GM23338 (cell line): ENCODE data around the gene APP. TPM values are rescaled to one million over a fixed set of nuclear protein-coding genes. Genes with fewer than 3 reads are reported as not detected.

Experiments
- ATAC-seq: fragments of 200-7000 bp; cut with Tn5 transposase; 3 replicates; pipeline ENCODE4 v1.9.1; 2020
- DNase-seq: peaks from one replicate; pipeline ENCODE4 v3.0.0-alpha.2; 2015; ENCODE audit warnings: low spot score
- H2AFZ ChIP-seq: fragments of 200-600 bp; sonication (generic); 2 replicates; pipeline ENCODE4 v1.8.0; 2016; ENCODE audit warnings: antibody characterized with exemption, mild to moderate bottlenecking, moderate library complexity
- H3F3A ChIP-seq: fragments of 200-600 bp; sonication (generic); replicated peaks from 2 replicates; pipeline ENCODE4 v1.8.0; 2017; ENCODE audit warnings: antibody characterized with exemption, mixed run types, low read depth
- H3K27ac ChIP-seq: fragments of 200-600 bp; sonication (generic); 2 replicates; pipeline ENCODE4 v1.6.1; 2016; ENCODE audit warnings: low read depth
- H3K27me3 ChIP-seq: fragments of 200-600 bp; sonication (generic); 2 replicates; pipeline ENCODE4 v1.8.0; 2016; ENCODE audit warnings: mild to moderate bottlenecking, mixed run types, moderate library complexity; ENCODE audit not compliant: insufficient read depth
- H3K36me3 ChIP-seq: fragments of 200-600 bp; sonication (generic); 2 replicates; pipeline ENCODE4 v1.8.0; 2016; ENCODE audit warnings: mild to moderate bottlenecking; ENCODE audit not compliant: insufficient read depth
- H3K4me1 ChIP-seq: fragments of 200-600 bp; sonication (generic); 2 replicates; pipeline ENCODE4 v1.8.0; 2016; ENCODE audit warnings: mild to moderate bottlenecking, moderate library complexity; ENCODE audit not compliant: insufficient read depth
- H3K4me2 ChIP-seq: fragments of 200-600 bp; sonication (generic); 2 replicates; pipeline ENCODE4 v1.7.1; 2017; ENCODE audit warnings: mixed run types
- H3K4me3 ChIP-seq: fragments of 200-600 bp; sonication (generic); 2 replicates; pipeline ENCODE4 v1.6.1; 2016; ENCODE audit warnings: mixed run types
- H3K79me2 ChIP-seq: fragments of 200-600 bp; sonication (generic); replicated peaks from 2 replicates; pipeline ENCODE4 v1.8.0; 2017; ENCODE audit warnings: mild to moderate bottlenecking; ENCODE audit not compliant: insufficient read depth
- H3K9me2 ChIP-seq: fragments of 200-600 bp; sonication (generic); 2 replicates; pipeline ENCODE4 v1.8.0; 2017; ENCODE audit not compliant: insufficient read depth
- H4K20me1 ChIP-seq: fragments of 200-600 bp; sonication (generic); replicated peaks from 2 replicates; pipeline ENCODE4 v1.8.0; 2017; ENCODE audit warnings: mild to moderate bottlenecking; ENCODE audit not compliant: insufficient read depth
- H3K27ac Mint-ChIP-seq: 2 replicates; pipeline ENCODE4 v1.8.0; 2020; ENCODE audit warnings: inconsistent platforms, mild to moderate bottlenecking, moderate library complexity, mixed read lengths
- H3K27me3 Mint-ChIP-seq: 3 replicates; pipeline ENCODE4 v1.8.0; 2022; ENCODE audit warnings: low read depth, mild to moderate bottlenecking, moderate library complexity, mixed read lengths, inconsistent platforms; ENCODE audit not compliant: insufficient read depth, poor library complexity
- H3K36me3 Mint-ChIP-seq: 3 replicates; pipeline ENCODE4 v1.8.0; 2021; ENCODE audit warnings: low read depth, mild to moderate bottlenecking, inconsistent platforms, moderate library complexity, mixed read lengths
- H3K4me1 Mint-ChIP-seq: 3 replicates; pipeline ENCODE4 v1.8.0; 2020; ENCODE audit warnings: mild to moderate bottlenecking, inconsistent platforms, mixed read lengths
- H3K4me3 Mint-ChIP-seq: 3 replicates; pipeline ENCODE4 v1.8.0; 2021; ENCODE audit warnings: moderate library complexity, mild to moderate bottlenecking, inconsistent platforms, mixed read lengths
- H3K9me3 Mint-ChIP-seq: 3 replicates; pipeline ENCODE4 v1.8.0; 2020; ENCODE audit warnings: moderate library complexity, mild to moderate bottlenecking, inconsistent platforms, mixed read lengths
- CREB1 ChIP-seq: fragments of 250-450 bp; sonication (Bioruptor Pico); IDR thresholded peaks from 2 replicates; pipeline ENCODE4 v1.5.0; 2020; ENCODE audit warnings: low read depth, mild to moderate bottlenecking, moderate library complexity
- ETS1 ChIP-seq: IDR thresholded peaks from 2 replicates; pipeline ENCODE4 v1.6.1; 2016; ENCODE audit warnings: antibody characterized with exemption
- EZH2phosphoT487 ChIP-seq: fragments of 200-600 bp; sonication (generic); IDR thresholded peaks from one replicate; pipeline ENCODE4 v1.8.1; 2018; ENCODE audit warnings: antibody characterized with exemption; ENCODE audit not compliant: unreplicated experiment
- JUNB ChIP-seq: IDR thresholded peaks from one replicate; pipeline ENCODE4 v1.6.1; 2016; ENCODE audit warnings: antibody characterized with exemption; ENCODE audit not compliant: unreplicated experiment
- NANOG ChIP-seq: IDR thresholded peaks from 2 replicates; pipeline ENCODE4 v1.6.1; 2016; ENCODE audit warnings: antibody characterized with exemption, borderline replicate concordance
- POLR2AphosphoS5 ChIP-seq: IDR thresholded peaks from 2 replicates; pipeline ENCODE4 v1.6.1; 2016; ENCODE audit warnings: antibody characterized with exemption, low read depth
- STAT1 ChIP-seq: IDR thresholded peaks from one replicate; pipeline ENCODE4 v1.6.1; 2016; ENCODE audit warnings: antibody characterized with exemption; ENCODE audit not compliant: unreplicated experiment
- ZNF114 ChIP-seq: fragments of 250-450 bp; sonication (Bioruptor Pico); IDR thresholded peaks from 2 replicates; pipeline ENCODE4 v1.5.0; 2020; ENCODE audit warnings: mild to moderate bottlenecking, moderate library complexity
- ZNF331 ChIP-seq: fragments of 250-450 bp; sonication (Bioruptor Pico); IDR thresholded peaks from 2 replicates; pipeline ENCODE4 v1.5.0; 2020; ENCODE audit warnings: low read depth, mild to moderate bottlenecking, moderate library complexity
- ZNF462 ChIP-seq: fragments of 250-450 bp; sonication (Bioruptor Pico); IDR thresholded peaks from 2 replicates; pipeline ENCODE4 v1.5.0; 2020; ENCODE audit warnings: mild to moderate bottlenecking, moderate library complexity
- polyA plus RNA-seq: library from polyadenylated mRNA; unstranded; fragments of >200 nt; fragmentation: Nextera tagmentation; extraction: Ambion mirVana; gene quantifications from 2 replicates; pipeline ENCODE4 v1.2.1, GENCODE V29; 2016
- total RNA-seq: library from RNA; depleted of rRNA; stranded (reverse); fragments of >200 nt; shearing (Covaris generic); gene quantifications from 2 replicates; pipeline ENCODE4 v1.2.3, GENCODE V29; 2014

APP gene
- total and polyA plus RNA-seq, 2 experiments from 2014 or later: 69.4 to 444 TPM

- no peak overlapping the region; the same call in 1 of the 2 replicates for H3K27ac ChIP-seq
- peaks cover 6% of the 10 kb centered on the region for H3K27me3 Mint-ChIP-seq
- ATAC-seq (no peak), DNase-seq (no peak)
- H3K27me3 ChIP-seq: no peaks in the 10 kb centered on the region
- no peak overlapping the region for H3K27ac Mint-ChIP-seq
- no peaks in the 10 kb centered on the region for H3K4me1 ChIP-seq
- H4K20me1 ChIP-seq: 0 out of 2 replicates have a peak, but pooled peaks cover 2% of the 10 kb centered on the region
- H3K9me3 Mint-ChIP-seq: no peaks in the 10 kb centered on the region; the same call in 2 of the 3 replicates
- no peak overlapping the region for H3K4me3 Mint-ChIP-seq
- H3K9me2 ChIP-seq: no peaks in the 10 kb centered on the region
- H3K79me2 ChIP-seq: peaks cover 19% of the 10 kb centered on the region
- H3K4me1 Mint-ChIP-seq: peaks cover 8% of the 10 kb centered on the region
- H3K4me3 ChIP-seq: no peak overlapping the region
- no peak overlapping the region for H2AFZ ChIP-seq
- no peaks in the 10 kb centered on the region for H3F3A ChIP-seq
- peaks cover 52% of the 10 kb centered on the region for H3K36me3 ChIP-seq
- no peak for TF ChIP-seq NANOG
- TF ChIP-seq POLR2AphosphoS5: no peak
- TF ChIP-seq CREB1 (CRISPR knock-in tag): no peak
- no peak for TF ChIP-seq ZNF331 (CRISPR knock-in tag)
- no peak for TF ChIP-seq STAT1
- no peak for TF ChIP-seq EZH2phosphoT487
- no peak for TF ChIP-seq JUNB
- no peak overlapping the region for H3K4me2 ChIP-seq
- peaks cover 89% of the 10 kb centered on the region for H3K36me3 Mint-ChIP-seq
Observed at GRCh38 chr21:25974964-25975363, 195.6 kb downstream of the APP start.

- H3K4me1 Mint-ChIP-seq: peaks cover 22% of the 10 kb centered on the region
- Histone ChIP-seq H3F3A (no peaks in the 10 kb centered on the region), H3K36me3 (peaks cover 23% of the 10 kb centered on the region), H3K79me2 (peaks cover 24% of the 10 kb centered on the region), H4K20me1 (no peaks in the 10 kb centered on the region), H2AFZ (no peak overlapping the region), H3K27ac (0 out of 2 replicates have a peak overlapping the region, but pooled peaks have one; percentile 1), H3K9me2 (no peaks in the 10 kb centered on the region), H3K4me3 (no peak overlapping the region), H3K27me3 (no peaks in the 10 kb centered on the region), H3K4me2 (no peak overlapping the region), H3K4me1 (peaks cover 7% of the 10 kb centered on the region)
- ATAC-seq: no peak
- no peak for DNase-seq
- H3K36me3 Mint-ChIP-seq: peaks cover 80% of the 10 kb centered on the region
- H3K27me3 Mint-ChIP-seq: peaks cover 5% of the 10 kb centered on the region
- 0 out of 2 replicates have a peak overlapping the region, but pooled peaks have one; percentile 63 for H3K27ac Mint-ChIP-seq
- H3K4me3 Mint-ChIP-seq: no peak overlapping the region
- H3K9me3 Mint-ChIP-seq: no peaks in the 10 kb centered on the region; the same call in 2 of the 3 replicates
- TF ChIP-seq CREB1 (CRISPR knock-in tag): no peak
- no peak for TF ChIP-seq EZH2phosphoT487
- no peak for TF ChIP-seq ZNF114 (CRISPR knock-in tag)
- no peak for TF ChIP-seq ETS1
- no peak for TF ChIP-seq ZNF462 (CRISPR knock-in tag)
- TF ChIP-seq STAT1: no peak
Observed at GRCh38 chr21:25970254-25970930, 200.2 kb downstream of the APP start.
